GM18867 (cell line): ENCODE data around the gene MAG.
"Not testable (repeated sequence)": the region's sequence is repeated elsewhere in the genome, so short reads cannot be mapped to it uniquely, and the experiment has no call there.

Experiments
- ATAC-seq: cut with Tn5 transposase; IDR thresholded peaks from one replicate; pipeline ENCODE4 v1.9.1; 2021; ENCODE audit warnings: mild to moderate bottlenecking, moderate library complexity; ENCODE audit not compliant: unreplicated experiment

MAG gene

GRCh38 chr19:35358834-35359233 is 66.9 kb downstream of the MAG start:
- not testable (repeated sequence) for ATAC-seq

DNA sequence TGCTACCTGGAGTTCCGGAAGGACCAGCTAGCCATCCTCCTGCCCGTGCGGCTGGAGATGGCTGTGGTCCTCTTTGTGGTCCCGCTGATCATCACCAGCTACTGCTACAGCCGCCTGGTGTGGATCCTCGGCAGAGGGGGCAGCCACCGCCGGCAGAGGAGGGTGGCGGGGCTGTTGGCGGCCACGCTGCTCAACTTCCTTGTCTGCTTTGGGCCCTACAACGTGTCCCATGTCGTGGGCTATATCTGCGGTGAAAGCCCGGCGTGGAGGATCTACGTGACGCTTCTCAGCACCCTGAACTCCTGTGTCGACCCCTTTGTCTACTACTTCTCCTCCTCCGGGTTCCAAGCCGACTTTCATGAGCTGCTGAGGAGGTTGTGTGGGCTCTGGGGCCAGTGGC is 67.4 kb downstream of the MAG start:
- not testable (repeated sequence) for ATAC-seq

- not testable (repeated sequence) for ATAC-seq
Measured at GRCh38 chr19:35360081-35360480, 68.1 kb downstream of the MAG start.

DNA sequence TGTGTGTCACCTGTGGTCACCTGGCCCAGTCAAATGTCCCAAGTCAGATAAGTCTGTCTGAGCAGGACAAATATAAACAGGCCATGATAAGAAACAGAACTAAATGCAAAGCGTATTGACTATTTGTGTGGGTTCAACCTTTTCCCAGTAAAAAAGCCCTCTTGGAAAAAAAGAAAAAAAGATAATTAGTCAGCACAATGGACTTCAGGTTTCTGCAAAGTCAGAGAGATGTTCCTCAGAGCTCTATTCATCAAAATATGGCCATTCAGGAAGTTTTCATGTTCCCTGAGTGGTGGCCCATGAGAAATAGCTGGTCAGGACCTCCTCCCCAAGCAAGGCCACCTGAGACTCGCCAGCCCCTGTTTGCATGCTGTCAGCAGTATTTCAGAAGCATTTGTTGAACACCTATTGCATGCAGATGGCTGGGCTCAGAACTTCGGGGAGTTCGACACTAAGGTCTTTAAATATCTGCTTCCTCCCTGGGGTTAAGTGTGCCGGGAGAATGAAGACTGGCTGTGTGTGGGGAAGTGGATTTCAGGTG is 69.0 kb downstream of the MAG start:
- no peak for ATAC-seq

DNA sequence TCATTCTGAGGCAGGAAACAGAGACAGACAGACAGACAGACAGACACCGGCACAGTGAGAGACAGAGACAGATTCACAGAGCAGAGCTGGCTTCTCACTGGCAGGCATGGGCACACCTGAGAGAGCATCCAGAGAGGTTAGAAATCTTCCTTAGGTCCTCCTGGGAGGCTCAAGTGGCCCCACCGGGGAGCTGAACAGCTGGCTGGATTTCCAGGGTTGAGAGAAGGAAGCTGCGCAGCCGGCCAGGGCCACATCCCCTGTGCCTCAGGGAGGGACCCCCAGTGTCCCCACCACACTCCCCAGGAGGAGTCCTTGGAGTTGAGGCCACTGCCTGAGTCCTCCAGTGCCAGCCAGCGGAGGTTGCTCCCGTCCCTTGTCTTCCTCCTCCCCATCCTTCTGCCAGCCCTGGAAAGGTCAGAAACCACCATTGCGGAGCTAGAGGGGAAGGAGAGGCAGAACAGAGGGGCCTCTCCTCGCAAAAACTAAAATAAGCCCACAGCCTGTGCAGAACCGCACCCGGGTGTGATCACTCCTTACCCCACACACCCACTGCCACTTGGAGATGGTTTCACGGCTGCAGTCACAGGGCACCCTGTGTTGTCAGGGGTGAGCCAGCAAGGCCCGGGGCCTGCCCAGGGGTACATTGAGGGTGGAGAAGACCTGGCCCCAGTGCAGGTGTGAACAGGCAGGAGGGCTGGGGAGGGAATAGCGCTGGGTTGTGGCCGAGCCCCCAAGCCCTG is 70.5 kb downstream of the MAG start:
- ATAC-seq: no peak

- no peak for ATAC-seq
Measured at GRCh38 chr19:35363001-35363590, 71.1 kb downstream of the MAG start.
